HG02588 (cell line): ENCODE measurements around the gene MISFA.
"Not testable (repeated sequence)": the region's sequence is repeated elsewhere in the genome, so short reads cannot be mapped to it uniquely, and the experiment has no call there.

Source experiments
- ATAC-seq: cut with Tn5 transposase; IDR thresholded peaks from one replicate; pipeline ENCODE4 v1.9.1; 2021; ENCODE audit warnings: mild to moderate bottlenecking, moderate library complexity; ENCODE audit not compliant: unreplicated experiment

MISFA gene

GRCh38 chr11:18617688-18618341 is 18.2 kb downstream of the MISFA start:
- no peak for ATAC-seq

GRCh38 chr11:18618342-18619025 is 18.9 kb downstream of the MISFA start:
- no peak for ATAC-seq

DNA sequence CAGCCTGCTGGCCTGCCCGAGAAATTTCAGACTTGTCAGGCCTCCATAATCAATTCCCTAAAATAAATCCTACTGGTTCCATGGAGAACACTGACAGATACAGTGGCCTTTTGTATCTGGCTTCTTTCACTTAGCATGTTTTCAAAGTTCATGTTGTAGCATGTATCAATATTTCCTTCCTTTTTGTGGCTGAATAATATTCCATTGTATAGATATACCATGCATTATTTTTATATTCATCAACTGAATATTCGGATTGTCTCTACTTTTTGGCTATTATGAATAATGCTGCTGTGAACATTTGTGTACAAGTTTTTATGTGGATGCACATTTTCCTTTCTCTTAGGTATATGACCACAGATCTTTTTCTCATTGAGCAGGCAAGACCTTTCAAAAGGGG is 24.1 kb downstream of the MISFA start:
- ATAC-seq, result no peak

- ATAC-seq, result no peak
Observed at GRCh38 chr11:18624161-18624560, 24.6 kb downstream of the MISFA start.

DNA sequence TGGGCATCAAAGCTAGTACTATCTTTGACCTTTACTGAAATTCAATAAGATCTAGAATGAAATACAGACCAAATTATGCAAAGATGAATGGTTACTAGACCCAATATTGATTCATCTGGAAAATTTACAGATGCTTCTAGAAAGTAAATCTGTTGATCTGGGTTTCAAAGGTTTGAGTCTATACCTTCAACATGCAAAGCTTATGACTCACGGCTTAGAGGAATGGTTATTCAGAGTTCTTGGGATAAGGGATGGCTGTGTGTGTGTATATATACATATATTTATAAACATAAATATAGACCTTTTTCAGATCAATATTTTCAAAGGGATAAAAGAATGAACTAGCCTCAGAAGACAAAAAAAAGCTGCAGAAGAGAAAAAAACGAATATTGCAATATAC is 33.3 kb downstream of the MISFA start:
- no peak for ATAC-seq

GRCh38 chr11:18633256-18634139 is 33.9 kb downstream of the MISFA start:
- ATAC-seq, result peak; percentile 49

DNA sequence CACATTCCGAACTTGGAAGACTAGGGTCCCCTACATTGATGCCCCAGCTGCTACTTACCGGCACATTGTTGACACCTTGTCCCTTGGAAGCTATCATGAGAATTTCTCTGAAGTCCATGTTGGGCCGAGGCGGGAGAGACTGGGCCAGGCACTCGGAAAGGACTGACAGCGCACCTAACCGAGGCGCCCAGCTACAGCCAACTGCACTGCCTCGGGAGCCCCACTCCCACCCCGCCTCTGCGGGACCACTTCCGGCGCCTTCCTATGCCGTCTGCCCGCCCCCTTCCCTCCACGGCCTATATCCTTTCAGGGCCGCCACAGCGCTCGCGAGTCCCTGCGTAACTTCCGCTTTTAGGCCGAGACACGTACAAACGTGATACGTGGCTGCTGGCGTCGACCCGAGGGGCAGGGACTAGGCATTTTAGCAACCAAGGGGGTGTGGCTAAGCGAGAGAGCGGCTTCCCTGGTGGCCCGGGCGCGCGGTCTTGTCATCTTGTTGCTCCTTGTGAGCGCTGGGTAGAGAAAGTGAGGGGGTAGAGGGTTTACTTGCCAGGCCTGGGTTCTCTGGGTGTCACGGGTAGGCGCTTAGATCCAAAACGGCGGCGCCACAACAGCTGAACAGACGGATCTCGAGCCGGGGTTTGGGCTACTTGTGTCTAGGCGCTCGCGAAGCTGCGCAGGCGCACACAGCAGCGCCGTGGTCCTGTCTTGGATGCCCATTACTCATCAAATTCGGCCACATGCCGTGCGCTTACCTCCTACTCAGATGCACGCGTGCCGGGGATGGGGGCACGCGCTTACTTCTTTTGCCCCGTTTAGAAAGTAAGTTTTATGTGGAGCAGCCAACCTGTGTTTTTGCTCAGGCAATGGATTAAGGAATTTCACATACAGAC is 34.8 kb downstream of the MISFA start, which contains the start of gene SPTY2D1:
Gene SPTY2D1, minus strand, starts transcription at position 203 of the 893 bp plus-strand sequence. Its CDS starts 85 bp downstream, at position 118.
- peak; percentile 95 for ATAC-seq

DNA sequence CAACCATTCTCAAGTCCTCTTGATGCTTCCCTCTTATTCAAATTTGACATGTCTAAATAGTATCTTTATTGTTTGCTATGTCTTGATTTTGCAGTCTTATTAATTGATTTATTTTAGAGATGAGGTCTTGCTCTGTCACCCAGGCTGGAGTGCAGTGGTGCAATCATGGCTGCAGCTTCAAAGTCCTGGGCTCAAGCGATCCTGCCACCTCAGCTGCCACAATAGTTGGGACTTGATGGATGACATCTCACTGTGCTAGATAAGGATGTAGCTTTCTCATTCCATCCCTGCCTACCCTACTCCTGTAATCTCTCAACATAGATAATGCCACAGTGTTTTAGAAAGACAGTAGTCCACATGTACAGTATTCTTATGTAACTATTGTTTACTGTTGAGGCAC is 42.1 kb downstream of the MISFA start:
- no peak for ATAC-seq

GRCh38 chr11:18643034-18643433 is 43.4 kb downstream of the MISFA start:
- ATAC-seq, result not testable (repeated sequence)

GRCh38 chr11:18650353-18650752 is 50.8 kb downstream of the MISFA start:
- peak; percentile 38 for ATAC-seq

- peak; percentile 86 for ATAC-seq
Observed at GRCh38 chr11:18650859-18651557, 51.4 kb downstream of the MISFA start.
